ENCODE measurements around the gene GFI1.

GRCh38 chr1:92481599-92481925 lies 5.2 kb downstream of the GFI1 start:
- TF ChIP-seq CTCF (IDR thresholded peaks at IDR 0.05) (no peak), POLR2A (IDR thresholded peaks at IDR 0.05) (no peak)

All from breast epithelium (tissue), 3 donors.